CD8-positive, alpha-beta memory T cell (primary cell): ENCODE results near the gene CNTN2. TPM values are rescaled to one million over a fixed set of nuclear protein-coding genes. Genes with fewer than 3 reads are reported as not detected.
A peak's percentile ranks its signal among the peaks of the same experiment; 100 is the strongest.

Source experiments
- CTCF ChIA-PET: fragments of 350-600 bp; sonication (Branson Sonifier 250); formaldehyde crosslinking; loops from one replicate; lab custom pipeline; 2021; ENCODE audit warnings: antibody characterized with exemption; lab: Charles Lee
- POLR2A ChIA-PET: fragments of 350-600 bp; sonication (Branson Sonifier 250); formaldehyde crosslinking; loops from one replicate; lab custom pipeline; 2021; ENCODE audit warnings: antibody characterized with exemption; lab: Charles Lee
- DNase-seq, 5 donors: peaks; one replicate each; pipeline versions ENCODE4 v3.0.0 to v3.0.0-alpha.2; 2020 to 2022; ENCODE audit warnings: mixed read lengths in 1 of 5
- H3K27ac ChIP-seq: one replicate; pipeline ENCODE4 v1.7.0; 2013; ENCODE audit warnings: low read depth, mild to moderate bottlenecking, low read length, moderate library complexity
- H3K27me3 ChIP-seq: 2 replicates; pipeline ENCODE4 v1.7.0; 2013; ENCODE audit warnings: low read length, mild to moderate bottlenecking; ENCODE audit not compliant: insufficient read depth, poor library complexity, severe bottlenecking
- H3K36me3 ChIP-seq: 2 replicates; pipeline ENCODE4 v1.7.0; 2013; ENCODE audit warnings: mild to moderate bottlenecking, low read length, moderate library complexity; ENCODE audit not compliant: insufficient read depth
- H3K4me1 ChIP-seq: 2 replicates; pipeline ENCODE4 v1.7.0; 2013; ENCODE audit warnings: mild to moderate bottlenecking, low read length, moderate library complexity; ENCODE audit not compliant: insufficient read depth
- H3K4me3 ChIP-seq: 2 replicates; pipeline ENCODE4 v1.7.0; 2013; ENCODE audit warnings: mild to moderate bottlenecking, low read length
- H3K9me3 ChIP-seq: 2 replicates; pipeline ENCODE4 v1.7.0; 2013; ENCODE audit warnings: mild to moderate bottlenecking, low read length
- H3K27ac Mint-ChIP-seq, 8 donors: one replicate each; pipeline ENCODE4 v1.8.0; 2020 to 2021; ENCODE audit warnings: mixed read lengths in 8 of 8, mild to moderate bottlenecking in 6 of 8, inconsistent platforms in 3 of 8, moderate library complexity in 3 of 8
- H3K27me3 Mint-ChIP-seq, 2 donors: one replicate each; pipeline ENCODE4 v1.8.0; 2020 to 2021; ENCODE audit warnings: mixed read lengths in 2 of 2, mild to moderate bottlenecking in 1 of 2, moderate library complexity in 1 of 2
- H3K36me3 Mint-ChIP-seq, 3 donors: one replicate each; pipeline ENCODE4 v1.8.0; 2020 to 2021; ENCODE audit warnings: mixed read lengths in 3 of 3, inconsistent platforms in 1 of 3, mild to moderate bottlenecking in 1 of 3
- H3K4me1 Mint-ChIP-seq, 3 donors: one replicate each; pipeline ENCODE4 v1.8.0; 2020 to 2021; ENCODE audit warnings: mixed read lengths in 3 of 3, inconsistent platforms in 1 of 3, mild to moderate bottlenecking in 1 of 3
- H3K4me3 Mint-ChIP-seq, 7 donors: one replicate each; pipeline ENCODE4 v1.8.0; 2020 to 2021; ENCODE audit warnings: mixed read lengths in 7 of 7, mild to moderate bottlenecking in 6 of 7, moderate library complexity in 4 of 7, inconsistent platforms in 2 of 7
- H3K9me3 Mint-ChIP-seq, 5 donors: one replicate each; pipeline ENCODE4 v1.8.0; 2020 to 2022; ENCODE audit warnings: mixed read lengths in 5 of 5, mild to moderate bottlenecking in 3 of 5, moderate library complexity in 2 of 5, inconsistent platforms in 1 of 5
- polyA plus RNA-seq: library from polyadenylated mRNA; unstranded; fragments of 300-500 nt; fragmentation: Illumina TruSeq; gene quantifications from one replicate; pipeline ENCODE4 v1.2.3, GENCODE V29; 2021
- total RNA-seq, 2 experiments: library from RNA; stranded (reverse); gene quantifications; one replicate each; pipeline ENCODE4 v1.2.3, GENCODE V29; 2021

Gene CNTN2
- total and polyA plus RNA-seq, 3 experiments from 2014 or later, result not detected

DNA sequence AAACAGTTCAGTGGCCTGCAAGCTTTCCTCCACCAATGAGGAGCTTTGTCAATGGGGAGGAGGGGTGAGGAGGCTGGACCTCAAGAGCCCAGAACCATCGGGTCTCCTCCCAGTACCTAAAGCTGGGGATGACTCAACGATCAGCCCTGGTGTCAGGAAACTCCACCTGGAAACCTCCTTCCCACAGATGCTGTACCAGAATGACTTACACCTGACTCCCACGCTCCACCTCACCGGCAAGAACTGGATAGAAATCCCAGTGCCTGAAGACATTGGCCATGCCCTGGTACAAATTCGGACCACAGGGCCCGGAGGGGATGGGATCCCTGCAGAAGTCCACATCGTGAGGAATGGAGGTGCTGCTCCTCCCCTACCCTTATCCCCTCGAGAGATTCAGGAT lies 29.9 kb downstream of the CNTN2 start:
- no peaks in the 10 kb centered on the region for H3K9me3 ChIP-seq
- no peaks in the 10 kb centered on the region for H3K36me3 ChIP-seq
- ChIA-PET POLR2A (no interaction called here), CTCF (no interaction called here)
- H3K36me3 Mint-ChIP-seq, result no peaks in the 10 kb centered on the region
- H3K27ac ChIP-seq, result no peak overlapping the region
- no peak overlapping the region for H3K27ac Mint-ChIP-seq
- no peaks in the 10 kb centered on the region for H3K27me3 ChIP-seq
- no peaks in the 10 kb centered on the region for H3K4me1 ChIP-seq
- H3K9me3 Mint-ChIP-seq, result no peaks in the 10 kb centered on the region
- no peaks in the 10 kb centered on the region for H3K4me1 Mint-ChIP-seq
- no peak for DNase-seq
- peaks cover 0 to 2% of the 10 kb centered on the region in 2 donors for H3K27me3 Mint-ChIP-seq
- H3K4me3 ChIP-seq, result no peak overlapping the region
- H3K4me3 Mint-ChIP-seq, result no peak overlapping the region

DNA sequence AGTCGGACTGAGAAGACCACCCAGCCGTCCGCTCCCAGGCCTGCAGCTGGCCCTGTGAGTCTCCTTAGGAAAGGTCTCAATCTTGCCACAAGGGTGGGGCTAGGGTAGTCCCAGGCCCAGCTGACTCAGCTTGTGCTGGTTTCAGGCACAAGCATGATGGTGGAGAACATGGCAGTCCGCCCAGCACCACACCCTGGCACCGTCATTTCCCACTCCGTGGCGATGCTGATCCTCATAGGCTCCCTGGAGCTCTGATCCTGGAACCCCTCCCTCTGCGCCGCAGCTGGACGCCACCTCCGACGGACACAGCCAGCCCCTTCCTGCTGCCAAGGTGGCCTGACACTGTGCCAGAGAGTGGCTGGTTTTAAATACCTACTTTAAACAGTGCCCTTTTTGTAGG lies 30.5 kb downstream of the CNTN2 start:
- H3K4me3 Mint-ChIP-seq, result no peak overlapping the region
- no peaks in the 10 kb centered on the region for H3K4me1 ChIP-seq
- peak overlapping the region in 1 of 8 donors; percentile 40 for H3K27ac Mint-ChIP-seq
- DNase-seq, result no peak
- peaks cover 0 to 2% of the 10 kb centered on the region in 2 donors for H3K27me3 Mint-ChIP-seq
- CTCF ChIA-PET, result interaction anchor here (2.9 kb wide), 1 partner anchor 11 kb away, joined by 12 read pairs; no protein-coding TSS in a partner anchor
- no peaks in the 10 kb centered on the region for H3K36me3 Mint-ChIP-seq
- H3K4me3 ChIP-seq, result no peak overlapping the region
- no peaks in the 10 kb centered on the region for H3K9me3 Mint-ChIP-seq
- no peaks in the 10 kb centered on the region for H3K4me1 Mint-ChIP-seq
- H3K36me3 ChIP-seq, result no peaks in the 10 kb centered on the region
- POLR2A ChIA-PET, result no interaction called here
- H3K9me3 ChIP-seq, result no peaks in the 10 kb centered on the region
- H3K27me3 ChIP-seq, result no peaks in the 10 kb centered on the region
- no peak overlapping the region for H3K27ac ChIP-seq

DNA sequence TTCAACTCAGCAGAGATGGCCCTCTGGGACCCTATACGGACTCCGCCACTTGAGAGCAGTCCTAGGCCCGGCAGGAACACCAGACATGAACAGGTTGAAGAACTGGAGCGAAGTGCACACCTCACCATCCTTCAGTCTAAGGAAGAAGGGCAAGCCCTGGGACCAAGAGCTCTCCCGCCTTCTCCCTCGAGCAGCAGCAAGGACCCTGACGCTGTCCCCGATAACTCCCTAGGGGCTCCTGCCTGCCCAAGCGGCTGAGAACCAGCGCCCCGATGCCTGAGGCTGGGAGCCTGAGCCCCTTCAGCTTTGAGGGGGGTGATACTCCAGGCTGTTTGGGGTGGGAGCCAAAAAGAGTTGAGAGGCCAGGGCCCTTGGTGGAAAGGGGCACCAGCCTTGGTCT lies 31.1 kb downstream of the CNTN2 start:
- H3K27ac Mint-ChIP-seq, result no peak overlapping the region
- Histone ChIP-seq H3K4me3 (no peak overlapping the region), H3K27ac (no peak overlapping the region), H3K27me3 (no peaks in the 10 kb centered on the region), H3K4me1 (no peaks in the 10 kb centered on the region), H3K36me3 (no peaks in the 10 kb centered on the region), H3K9me3 (no peaks in the 10 kb centered on the region)
- POLR2A ChIA-PET, result no interaction called here
- H3K4me1 Mint-ChIP-seq, result no peaks in the 10 kb centered on the region
- CTCF ChIA-PET, result interaction anchor here (2.9 kb wide), 1 partner anchor 12 kb away, joined by 12 read pairs; no protein-coding TSS in a partner anchor
- H3K9me3 Mint-ChIP-seq, result no peaks in the 10 kb centered on the region
- peaks cover 0 to 2% of the 10 kb centered on the region in 2 donors for H3K27me3 Mint-ChIP-seq
- no peak for DNase-seq
- no peaks in the 10 kb centered on the region for H3K36me3 Mint-ChIP-seq
- no peak overlapping the region for H3K4me3 Mint-ChIP-seq

DNA sequence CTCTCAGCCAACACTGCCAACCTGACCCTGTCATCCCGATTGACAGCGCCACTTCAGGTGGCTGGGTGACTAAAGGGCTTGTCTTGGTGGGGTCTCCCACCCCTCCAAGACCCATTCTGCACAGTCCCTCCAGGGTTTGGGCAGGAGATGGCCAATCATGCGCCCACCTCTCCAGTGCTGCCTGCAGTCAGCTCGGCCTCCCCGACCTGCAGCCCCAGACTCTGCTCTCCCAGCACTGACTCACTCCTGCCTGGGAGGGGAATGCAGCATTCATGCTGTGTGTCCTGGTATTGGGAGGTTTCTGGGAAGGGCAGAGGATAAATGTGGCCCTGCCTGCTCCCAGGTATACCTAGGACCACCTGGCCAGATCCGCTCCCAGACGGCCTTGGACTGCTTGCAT lies 31.5 kb downstream of the CNTN2 start:
- ChIA-PET CTCF (interaction anchor here (2.9 kb wide), 1 partner anchor 12 kb away, joined by 12 read pairs; no protein-coding TSS in a partner anchor), POLR2A (no interaction called here)
- H3K36me3 Mint-ChIP-seq, result no peaks in the 10 kb centered on the region

DNA sequence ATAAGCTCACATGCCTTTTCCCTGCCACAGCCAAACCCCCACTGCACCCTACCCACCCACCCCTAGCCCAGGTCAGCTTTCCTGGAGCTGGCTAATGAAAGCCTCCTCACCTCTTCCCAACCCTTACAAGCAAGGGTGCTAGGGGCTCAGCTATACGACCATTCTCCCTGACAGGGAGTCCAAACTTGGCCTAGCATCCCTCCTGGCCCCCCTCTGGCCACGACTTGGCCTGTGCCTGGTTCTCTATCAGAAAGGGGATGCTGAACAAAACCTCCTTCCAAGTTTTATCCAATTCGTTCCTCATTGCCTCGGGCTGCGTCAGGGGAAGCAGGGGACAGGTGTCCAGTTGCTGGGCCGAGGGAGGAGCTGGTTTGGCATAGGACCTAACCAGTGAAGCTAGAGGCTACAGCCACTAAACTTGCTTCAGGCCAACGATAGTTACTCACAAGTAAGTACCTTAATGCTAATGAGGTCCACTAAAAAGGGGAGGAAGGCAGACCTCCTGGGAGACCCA lies 32.7 kb downstream of the CNTN2 start:
- no peaks in the 10 kb centered on the region for H3K9me3 Mint-ChIP-seq
- peak overlapping the region in 1 of 8 donors; percentile 84 for H3K27ac Mint-ChIP-seq

More for the DNA sequence above, 31.5 kb downstream of the CNTN2 start:
- Mint-ChIP-seq H3K27me3 (peaks cover 0 to 2% of the 10 kb centered on the region in 2 donors), H3K4me1 (no peaks in the 10 kb centered on the region), H3K27ac (no peak overlapping the region), H3K9me3 (no peaks in the 10 kb centered on the region), H3K4me3 (no peak overlapping the region)
- Histone ChIP-seq H3K27me3 (no peaks in the 10 kb centered on the region), H3K27ac (no peak overlapping the region), H3K4me3 (no peak overlapping the region), H3K4me1 (no peaks in the 10 kb centered on the region), H3K36me3 (no peaks in the 10 kb centered on the region), H3K9me3 (no peaks in the 10 kb centered on the region)
- no peak for DNase-seq

DNA sequence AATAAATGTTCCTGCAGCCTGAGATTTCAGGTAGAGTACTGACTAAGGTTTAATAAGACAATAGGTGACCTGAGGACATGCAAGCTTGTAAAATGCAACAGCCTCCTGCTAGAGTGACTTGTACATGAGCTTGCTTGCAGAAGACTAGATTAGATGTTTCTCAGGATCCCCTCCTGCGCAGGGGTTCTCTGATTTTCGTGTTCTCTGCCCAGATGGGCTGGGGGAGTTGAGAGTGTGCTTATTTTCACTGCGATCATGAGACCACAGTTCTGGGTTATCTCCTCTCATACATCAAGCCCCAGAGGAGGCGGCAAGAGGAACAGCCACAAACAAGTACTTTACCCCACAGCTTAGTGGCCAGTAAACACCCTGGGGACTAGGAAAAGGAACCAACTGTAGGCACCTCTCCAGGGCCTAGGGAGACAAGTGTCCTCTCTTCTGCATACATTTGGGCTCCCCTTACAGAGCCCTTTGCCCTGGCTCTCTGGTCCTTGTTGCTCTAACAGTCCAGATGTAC lies 33.3 kb downstream of the CNTN2 start:
- no peaks in the 10 kb centered on the region for H3K9me3 ChIP-seq
- H3K27ac ChIP-seq, result no peak overlapping the region
- H3K27me3 ChIP-seq, result no peaks in the 10 kb centered on the region
- H3K9me3 Mint-ChIP-seq, result no peaks in the 10 kb centered on the region
- DNase-seq, result no peak
- H3K4me1 ChIP-seq, result no peaks in the 10 kb centered on the region
- no peaks in the 10 kb centered on the region for H3K36me3 Mint-ChIP-seq
- peaks cover 0 to 2% of the 10 kb centered on the region in 2 donors for H3K27me3 Mint-ChIP-seq
- H3K27ac Mint-ChIP-seq, result peak overlapping the region in 1 of 8 donors; percentile 50
- POLR2A ChIA-PET, result no interaction called here
- H3K36me3 ChIP-seq, result no peaks in the 10 kb centered on the region
- no peak overlapping the region for H3K4me3 ChIP-seq
- H3K4me1 Mint-ChIP-seq, result no peaks in the 10 kb centered on the region
- H3K4me3 Mint-ChIP-seq, result no peak overlapping the region
- CTCF ChIA-PET, result interaction anchor here (1.3 to 2.9 kb wide), 2 partner anchors 14 to 180 kb away, joined by 3 to 12 read pairs; no protein-coding TSS in a partner anchor

More for the DNA sequence above, 32.7 kb downstream of the CNTN2 start:
- Histone ChIP-seq H3K36me3 (no peaks in the 10 kb centered on the region), H3K4me1 (no peaks in the 10 kb centered on the region), H3K27me3 (no peaks in the 10 kb centered on the region), H3K27ac (no peak overlapping the region), H3K4me3 (no peak overlapping the region), H3K9me3 (no peaks in the 10 kb centered on the region)
- CTCF ChIA-PET, result interaction anchor here (1.3 to 2.9 kb wide), 2 partner anchors 14 to 180 kb away, joined by 3 to 12 read pairs; no protein-coding TSS in a partner anchor
- no peak overlapping the region for H3K4me3 Mint-ChIP-seq
- DNase-seq, result no peak
- peaks cover 0 to 2% of the 10 kb centered on the region in 2 donors for H3K27me3 Mint-ChIP-seq
- H3K4me1 Mint-ChIP-seq, result no peaks in the 10 kb centered on the region
- no peaks in the 10 kb centered on the region for H3K36me3 Mint-ChIP-seq
- POLR2A ChIA-PET, result no interaction called here

DNA sequence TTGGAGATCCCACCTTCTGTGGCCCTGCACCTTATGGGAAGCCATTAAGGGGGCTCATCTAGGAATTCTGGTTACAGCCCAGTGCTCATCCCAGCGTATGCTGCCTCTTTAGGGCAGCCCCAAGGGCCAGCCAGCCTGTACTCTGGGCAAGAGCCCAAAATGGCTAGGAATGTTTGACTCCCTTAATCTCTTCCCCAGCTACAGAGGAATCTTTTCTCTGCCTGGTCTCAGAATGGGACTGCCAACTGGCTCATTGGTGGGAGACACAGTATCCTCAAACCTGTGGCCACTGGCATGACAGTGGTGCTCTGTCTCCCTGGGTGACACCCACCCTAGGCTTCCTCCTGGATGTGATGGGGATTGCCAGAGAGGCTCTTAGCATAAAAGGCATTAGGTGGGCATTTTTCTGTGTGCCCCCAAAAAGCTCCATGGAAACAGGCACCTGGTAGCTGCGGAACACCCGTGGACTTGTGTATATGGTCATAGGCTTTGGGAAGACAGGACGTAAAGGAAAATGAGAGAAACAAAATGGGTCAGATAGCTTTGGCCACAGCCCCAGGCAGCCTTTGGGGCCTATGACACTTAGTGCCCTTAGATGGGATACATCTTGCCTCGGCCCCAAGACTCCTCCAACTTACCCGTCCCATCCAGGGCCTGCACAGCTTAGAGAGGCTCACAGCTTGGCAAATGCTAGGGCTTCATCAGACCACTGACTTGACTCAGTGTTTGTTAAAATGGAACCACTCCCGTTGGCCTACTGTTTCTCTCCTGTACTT lies 34.3 kb downstream of the CNTN2 start:
- no peaks in the 10 kb centered on the region for H3K4me1 ChIP-seq
- DNase-seq, result no peak
- Mint-ChIP-seq H3K27me3 (peaks cover 0 to 2% of the 10 kb centered on the region in 2 donors), H3K9me3 (no peaks in the 10 kb centered on the region), H3K36me3 (no peaks in the 10 kb centered on the region), H3K4me1 (no peaks in the 10 kb centered on the region), H3K4me3 (no peak overlapping the region), H3K27ac (no peak overlapping the region)
- ChIA-PET CTCF (no interaction called here), POLR2A (no interaction called here)
- no peak overlapping the region for H3K27ac ChIP-seq
- no peaks in the 10 kb centered on the region for H3K9me3 ChIP-seq
- no peaks in the 10 kb centered on the region for H3K27me3 ChIP-seq
- H3K4me3 ChIP-seq, result no peak overlapping the region
- H3K36me3 ChIP-seq, result no peaks in the 10 kb centered on the region

DNA sequence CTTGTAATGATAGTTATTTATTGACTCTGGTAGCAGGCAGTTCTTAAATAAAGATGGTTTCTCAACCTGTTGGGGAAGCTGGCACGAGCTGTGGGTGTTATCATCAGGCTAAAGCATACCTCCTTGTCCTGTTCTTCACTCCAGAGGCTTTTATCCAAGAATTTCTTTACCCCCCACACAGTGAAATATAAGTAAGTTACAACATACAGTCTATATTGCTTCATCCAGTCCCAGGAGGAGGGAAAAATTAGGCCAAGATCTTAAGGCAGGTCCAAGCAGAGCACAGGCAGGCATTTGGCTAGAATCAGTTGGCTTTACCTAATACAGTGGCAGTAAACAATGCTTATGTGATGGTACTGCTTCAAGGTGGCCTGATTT lies 34.9 kb downstream of the CNTN2 start:
- ChIA-PET CTCF (no interaction called here), POLR2A (no interaction called here)
- no peaks in the 10 kb centered on the region for H3K27me3 ChIP-seq
- Mint-ChIP-seq H3K4me1 (no peaks in the 10 kb centered on the region), H3K4me3 (no peak overlapping the region), H3K27ac (no peak overlapping the region), H3K36me3 (peaks cover 0 to 3% (median 0%) of the 10 kb centered on the region in 3 donors), H3K9me3 (no peaks in the 10 kb centered on the region), H3K27me3 (peaks cover 0 to 2% of the 10 kb centered on the region in 2 donors)
- H3K36me3 ChIP-seq, result no peaks in the 10 kb centered on the region
- no peak overlapping the region for H3K4me3 ChIP-seq
- no peak overlapping the region for H3K27ac ChIP-seq
- no peaks in the 10 kb centered on the region for H3K9me3 ChIP-seq
- no peaks in the 10 kb centered on the region for H3K4me1 ChIP-seq
- no peak for DNase-seq
